ENCODE measurements around the gene LRRC26. TPM values are rescaled to one million over a fixed set of nuclear protein-coding genes. Genes with fewer than 3 reads are reported as not detected.

LRRC26 gene
- total and polyA plus RNA-seq, 2 of the 13 experiments (the other 11 are each of a cell fraction or from before 2014, with no cell fraction given): not detected

DNA sequence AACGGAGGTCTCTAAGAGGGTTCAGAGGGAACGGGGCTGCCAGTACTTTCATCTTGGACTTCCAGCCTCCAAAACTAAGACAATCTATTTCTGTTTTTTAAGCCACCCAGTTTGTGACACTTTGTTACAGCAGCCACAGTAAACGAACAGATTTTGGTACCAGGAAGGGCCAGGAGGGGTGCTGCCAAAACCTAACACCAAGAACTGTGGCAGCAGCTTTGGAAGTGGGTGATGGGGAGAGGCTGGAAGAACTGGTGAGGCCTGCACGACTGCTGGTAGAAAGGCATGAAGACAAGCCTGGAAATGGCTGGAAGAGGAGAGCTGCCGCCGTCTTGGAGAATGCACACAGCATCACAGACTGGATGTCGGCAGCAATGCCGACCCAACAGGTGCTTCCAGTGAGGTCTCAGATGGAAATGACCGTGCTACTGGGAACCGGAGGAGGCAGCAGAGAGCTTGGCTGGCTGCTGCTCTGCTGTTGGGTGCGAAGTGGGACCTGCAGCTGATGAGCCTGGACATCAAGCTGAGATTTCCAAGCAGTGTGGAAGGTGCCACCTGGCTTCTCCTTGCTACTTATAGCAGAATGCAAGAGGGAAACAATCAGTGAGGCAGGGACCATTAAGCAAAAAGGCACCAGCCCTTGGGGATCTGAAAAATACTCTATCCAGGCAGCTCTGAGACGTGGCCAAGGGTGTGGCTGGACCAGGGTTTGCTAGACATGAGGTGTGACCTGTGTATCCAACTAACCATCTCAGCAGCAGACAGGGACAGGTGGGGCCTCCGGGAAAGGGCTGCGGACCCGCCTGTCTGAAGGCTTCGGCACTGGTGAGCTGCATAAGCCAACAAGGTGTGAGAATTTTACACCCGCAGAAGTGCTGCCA, 6.7 kb upstream of the LRRC26 start (continued):
- TF ChIP-seq, protein P1, sequence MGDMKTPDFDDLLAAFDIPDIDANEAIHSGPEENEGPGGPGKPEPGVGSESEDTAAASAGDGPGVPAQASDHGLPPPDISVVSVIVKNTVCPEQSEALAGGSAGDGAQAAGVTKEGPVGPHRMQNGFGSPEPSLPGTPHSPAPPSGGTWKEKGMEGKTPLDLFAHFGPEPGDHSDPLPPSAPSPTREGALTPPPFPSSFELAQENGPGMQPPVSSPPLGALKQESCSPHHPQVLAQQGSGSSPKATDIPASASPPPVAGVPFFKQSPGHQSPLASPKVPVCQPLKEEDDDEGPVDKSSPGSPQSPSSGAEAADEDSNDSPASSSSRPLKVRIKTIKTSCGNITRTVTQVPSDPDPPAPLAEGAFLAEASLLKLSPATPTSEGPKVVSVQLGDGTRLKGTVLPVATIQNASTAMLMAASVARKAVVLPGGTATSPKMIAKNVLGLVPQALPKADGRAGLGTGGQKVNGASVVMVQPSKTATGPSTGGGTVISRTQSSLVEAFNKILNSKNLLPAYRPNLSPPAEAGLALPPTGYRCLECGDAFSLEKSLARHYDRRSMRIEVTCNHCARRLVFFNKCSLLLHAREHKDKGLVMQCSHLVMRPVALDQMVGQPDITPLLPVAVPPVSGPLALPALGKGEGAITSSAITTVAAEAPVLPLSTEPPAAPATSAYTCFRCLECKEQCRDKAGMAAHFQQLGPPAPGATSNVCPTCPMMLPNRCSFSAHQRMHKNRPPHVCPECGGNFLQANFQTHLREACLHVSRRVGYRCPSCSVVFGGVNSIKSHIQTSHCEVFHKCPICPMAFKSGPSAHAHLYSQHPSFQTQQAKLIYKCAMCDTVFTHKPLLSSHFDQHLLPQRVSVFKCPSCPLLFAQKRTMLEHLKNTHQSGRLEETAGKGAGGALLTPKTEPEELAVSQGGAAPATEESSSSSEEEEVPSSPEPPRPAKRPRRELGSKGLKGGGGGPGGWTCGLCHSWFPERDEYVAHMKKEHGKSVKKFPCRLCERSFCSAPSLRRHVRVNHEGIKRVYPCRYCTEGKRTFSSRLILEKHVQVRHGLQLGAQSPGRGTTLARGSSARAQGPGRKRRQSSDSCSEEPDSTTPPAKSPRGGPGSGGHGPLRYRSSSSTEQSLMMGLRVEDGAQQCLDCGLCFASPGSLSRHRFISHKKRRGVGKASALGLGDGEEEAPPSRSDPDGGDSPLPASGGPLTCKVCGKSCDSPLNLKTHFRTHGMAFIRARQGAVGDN (CRISPR knock-in tag; IDR thresholded peaks at IDR 0.05): 0 out of 2 replicates have a peak, but pooled peaks have one; percentile 25
- TF ChIP-seq SKI (IDR thresholded peaks at IDR 0.05; ENCODE audit: partially characterized antibody) (peak; percentile 16), THAP11 (CRISPR knock-in tag; IDR thresholded peaks at IDR 0.05) (no peak), XRCC5 (optimal IDR thresholded peaks at IDR 0.05; ENCODE audit: low read length) (peak; percentile 62), ZFP82 (CRISPR knock-in tag; IDR thresholded peaks at IDR 0.05; ENCODE audit: borderline replicate concordance) (no peak), MATR3 (CRISPR knock-in tag; IDR thresholded peaks at IDR 0.05) (no peak), BHLHE40 (IDR thresholded peaks at IDR 0.05; ENCODE audit: low read length) (0 out of 2 replicates have a peak, but pooled peaks have one; percentile 10), NONO (IDR thresholded peaks at IDR 0.05) (no peak), NONO (CRISPR knock-in tag; conservative IDR thresholded peaks at IDR 0.05) (no peak)
- TF ChIP-seq, protein P2, sequence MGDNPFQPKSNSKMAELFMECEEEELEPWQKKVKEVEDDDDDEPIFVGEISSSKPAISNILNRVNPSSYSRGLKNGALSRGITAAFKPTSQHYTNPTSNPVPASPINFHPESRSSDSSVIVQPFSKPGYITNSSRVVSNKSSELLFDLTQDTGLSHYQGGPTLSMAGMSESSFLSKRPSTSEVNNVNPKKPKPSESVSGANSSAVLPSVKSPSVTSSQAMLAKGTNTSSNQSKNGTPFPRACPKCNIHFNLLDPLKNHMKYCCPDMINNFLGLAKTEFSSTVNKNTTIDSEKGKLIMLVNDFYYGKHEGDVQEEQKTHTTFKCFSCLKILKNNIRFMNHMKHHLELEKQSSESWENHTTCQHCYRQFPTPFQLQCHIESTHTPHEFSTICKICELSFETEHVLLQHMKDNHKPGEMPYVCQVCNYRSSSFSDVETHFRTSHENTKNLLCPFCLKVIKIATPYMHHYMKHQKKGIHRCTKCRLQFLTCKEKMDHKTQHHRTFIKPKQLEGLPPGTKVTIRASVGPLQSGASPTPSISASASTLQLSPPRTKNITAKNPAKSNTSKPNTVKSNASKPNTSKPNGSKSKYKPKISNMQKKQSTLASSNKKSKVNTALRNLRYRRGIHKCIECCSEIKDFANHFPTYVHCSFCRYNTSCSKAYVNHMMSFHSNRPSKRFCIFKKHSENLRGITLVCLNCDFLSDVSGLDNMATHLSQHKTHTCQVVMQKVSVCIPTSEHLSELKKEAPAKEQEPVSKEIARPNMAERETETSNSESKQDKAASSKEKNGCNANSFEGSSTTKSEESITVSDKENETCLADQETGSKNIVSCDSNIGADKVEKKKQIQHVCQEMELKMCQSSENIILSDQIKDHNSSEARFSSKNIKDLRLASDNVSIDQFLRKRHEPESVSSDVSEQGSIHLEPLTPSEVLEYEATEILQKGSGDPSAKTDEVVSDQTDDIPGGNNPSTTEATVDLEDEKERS (CRISPR knock-in tag; IDR thresholded peaks at IDR 0.05): 0 out of 2 replicates have a peak, but pooled peaks have one; percentile 22

Data from HepG2 (cell line).